ENCODE measurements around the gene CUL7.
"Not testable (repeated sequence)": the region's sequence is repeated elsewhere in the genome, so short reads cannot be mapped to it uniquely, and the experiment has no call there.

CUL7 gene

GRCh38 chr6:43020052-43020705 is 33.5 kb downstream of the CUL7 start:
- no peak overlapping the region for H3K27ac ChIP-seq
- no peak for DNase-seq (ENCODE audit: low read depth, low spot score)

GRCh38 chr6:43019152-43019551 is 34.5 kb downstream of the CUL7 start:
- no peak overlapping the region for H3K27ac ChIP-seq
- DNase-seq (ENCODE audit: low read depth, low spot score): no peak

DNA sequence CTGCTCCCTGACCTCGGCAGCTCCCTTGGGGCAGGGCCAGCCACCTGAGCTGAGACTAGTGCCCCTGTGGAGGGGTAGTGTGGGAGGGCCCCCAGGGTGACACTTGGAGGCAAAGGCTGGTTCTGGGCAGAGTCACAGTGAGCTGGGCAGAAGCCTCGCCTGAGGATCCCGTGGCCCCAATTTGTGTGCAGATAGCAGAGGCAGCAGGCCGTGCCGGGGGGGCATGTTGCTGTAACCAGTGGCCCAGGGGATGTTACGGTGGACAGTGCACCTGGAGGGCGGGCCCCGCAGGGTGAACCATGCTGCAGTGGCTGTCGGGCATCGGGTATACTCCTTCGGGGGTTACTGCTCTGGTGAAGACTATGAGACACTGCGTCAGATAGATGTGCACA is 36.7 kb downstream of the CUL7 start:
- H3K27ac ChIP-seq: no peak overlapping the region
- no peak for DNase-seq (ENCODE audit: low read depth, low spot score)

DNA sequence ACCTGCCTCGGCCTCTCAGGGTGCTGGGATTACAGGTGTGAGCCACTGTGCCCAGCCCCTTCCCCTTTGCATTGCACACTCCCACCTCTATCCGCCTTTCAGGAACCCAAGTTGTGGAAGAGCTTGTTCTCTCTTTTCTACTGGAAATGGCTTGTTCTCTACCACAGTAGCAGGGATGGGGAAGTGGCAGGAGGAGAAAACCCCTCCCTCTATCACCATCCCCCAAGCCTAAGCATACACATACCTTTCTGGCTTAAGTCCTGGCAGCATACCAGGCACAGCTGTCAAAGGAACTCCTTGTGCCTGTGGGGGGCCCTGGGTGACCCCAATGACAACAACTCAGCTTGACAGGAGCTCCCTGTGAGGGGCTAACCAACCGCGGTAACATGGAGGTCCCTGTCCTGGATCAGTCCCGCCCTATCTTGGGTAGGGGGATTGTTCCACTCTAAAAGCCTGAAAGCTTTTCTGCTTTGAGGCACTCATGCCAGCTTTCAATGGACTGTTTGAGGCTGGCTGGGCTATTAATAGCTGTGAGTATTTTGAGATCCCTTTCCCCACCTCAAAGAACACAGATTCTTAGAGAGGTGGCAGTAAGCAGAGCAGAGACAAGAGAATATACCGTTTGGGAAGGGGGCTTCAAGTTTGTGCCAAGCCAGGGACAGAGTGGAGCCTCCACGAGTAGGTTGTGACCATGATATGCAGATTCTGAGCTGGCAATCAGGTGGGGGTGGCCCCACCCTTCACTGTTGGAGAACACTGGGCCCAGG is 37.3 kb downstream of the CUL7 start:
- no peak overlapping the region for H3K27ac ChIP-seq
- DNase-seq (ENCODE audit: low read depth, low spot score): no peak

DNA sequence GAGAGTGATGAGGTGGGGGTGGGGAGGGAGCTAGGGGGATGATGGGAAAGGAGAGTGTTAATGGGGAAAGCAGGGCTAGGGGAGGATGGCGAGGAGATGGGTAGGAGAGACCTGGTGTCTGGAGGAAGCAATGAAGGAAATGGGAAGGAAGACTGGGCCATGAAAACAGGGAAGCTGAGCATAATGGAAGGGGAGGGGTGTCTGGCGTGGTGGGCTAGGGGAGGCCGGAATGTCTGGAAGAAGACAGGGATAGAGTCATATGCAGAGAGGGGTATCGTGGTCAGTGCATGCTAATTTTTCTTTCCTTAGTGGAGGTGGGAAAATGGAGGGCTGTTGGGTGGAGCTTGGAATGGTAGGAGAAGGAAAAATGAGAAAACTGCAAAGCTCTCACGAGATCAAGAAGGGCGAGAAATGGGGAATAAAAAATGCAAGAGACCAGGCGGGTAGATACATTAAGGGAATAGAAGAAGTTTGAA is 39.2 kb downstream of the CUL7 start:
- H3K27ac ChIP-seq: no peak overlapping the region
- DNase-seq (ENCODE audit: low read depth, low spot score): no peak

GRCh38 chr6:43013843-43014433 is 39.7 kb downstream of the CUL7 start, which contains the start of the genes KLHDC3 and MEA1:
KLHDC3 (plus strand) TSS chr6:43014249; CDS start chr6:43017193, 2,944 bp downstream.
MEA1 (minus strand) TSS chr6:43013946; CDS start chr6:43013813, 133 bp downstream.
- DNase-seq (ENCODE audit: low read depth, low spot score): peak; percentile 98
- H3K27ac ChIP-seq: peak within 1 kb of the TSS; percentile 33

DNA sequence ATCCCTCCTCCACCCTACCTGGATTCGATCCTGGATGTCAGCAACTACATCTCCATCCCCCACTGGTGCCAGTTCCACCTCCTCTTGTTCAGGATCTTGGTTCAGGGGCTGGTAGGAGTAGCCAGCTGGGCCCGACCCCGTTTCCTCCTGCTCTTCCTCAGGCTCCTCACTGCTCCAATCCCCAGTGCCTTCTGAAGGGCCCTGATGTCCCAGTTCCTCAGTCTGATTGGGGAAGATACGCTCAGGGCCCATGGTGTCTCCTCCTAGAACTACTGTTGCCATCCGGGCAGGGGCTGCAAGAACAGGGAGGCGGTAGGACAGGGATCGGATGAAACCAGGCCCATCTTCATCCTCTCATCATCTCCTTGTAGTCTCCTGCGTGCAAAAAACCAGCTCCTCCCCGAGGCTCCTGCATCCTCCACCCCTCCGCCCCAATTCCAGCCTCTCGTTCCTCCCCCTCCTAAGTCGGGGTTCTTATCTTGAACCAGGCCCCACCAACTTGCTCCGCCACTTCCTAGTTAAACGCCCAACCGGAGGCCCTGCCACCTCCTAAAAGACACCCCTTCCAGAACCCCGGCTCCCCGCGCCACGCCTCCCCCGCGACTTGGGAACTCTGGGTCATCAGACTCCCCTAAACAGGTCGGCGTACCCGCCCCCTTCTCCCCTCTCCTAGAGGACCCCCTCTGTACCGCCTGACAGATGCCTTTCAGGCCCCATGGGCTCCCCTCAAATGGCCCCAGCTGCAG is 40.4 kb downstream of the CUL7 start:
- DNase-seq (ENCODE audit: low read depth, low spot score): no peak
- peak overlapping the region; percentile 33 for H3K27ac ChIP-seq

GRCh38 chr6:43012364-43012763 is 41.3 kb downstream of the CUL7 start:
- DNase-seq (ENCODE audit: low read depth, low spot score): no peak
- no peak overlapping the region for H3K27ac ChIP-seq

DNA sequence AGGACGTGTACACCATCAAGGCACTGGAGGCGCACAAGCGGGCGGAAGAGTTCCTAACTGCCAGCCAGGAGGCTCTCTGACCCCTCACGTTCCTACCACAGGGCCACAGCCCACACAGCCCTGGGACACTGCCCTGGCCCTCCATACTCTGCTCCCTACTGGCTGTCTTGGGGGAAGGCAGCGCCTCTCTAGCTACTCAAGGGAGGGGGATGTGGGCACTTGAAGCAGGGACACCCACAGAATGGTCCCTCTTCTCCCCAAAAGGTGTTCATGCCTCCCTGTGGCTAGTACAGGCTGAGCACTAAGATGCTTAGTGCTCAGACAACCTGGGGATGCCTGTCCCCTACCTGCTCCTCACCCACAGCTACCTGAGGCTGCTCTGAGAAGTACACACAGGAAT is 42.4 kb downstream of the CUL7 start:
- H3K27ac ChIP-seq: no peak overlapping the region
- no peak for DNase-seq (ENCODE audit: low read depth, low spot score)

DNA sequence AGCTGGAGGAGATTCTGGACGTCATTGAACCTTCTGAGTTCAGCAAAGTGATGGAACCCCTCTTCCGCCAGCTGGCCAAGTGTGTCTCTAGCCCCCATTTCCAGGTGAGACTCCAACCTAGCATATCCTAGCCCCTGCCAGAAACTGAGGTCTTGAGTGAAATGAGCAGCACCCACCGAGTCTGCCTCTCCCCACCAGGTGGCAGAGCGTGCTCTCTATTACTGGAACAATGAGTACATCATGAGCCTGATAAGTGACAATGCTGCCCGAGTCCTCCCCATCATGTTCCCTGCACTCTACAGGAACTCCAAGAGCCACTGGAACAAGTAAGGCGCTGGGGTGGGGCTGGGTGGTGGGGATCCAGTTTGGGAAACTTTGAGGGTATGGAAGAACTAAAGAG is 44.5 kb downstream of the CUL7 start:
- DNase-seq (ENCODE audit: low read depth, low spot score): no peak
- no peak overlapping the region for H3K27ac ChIP-seq

DNA sequence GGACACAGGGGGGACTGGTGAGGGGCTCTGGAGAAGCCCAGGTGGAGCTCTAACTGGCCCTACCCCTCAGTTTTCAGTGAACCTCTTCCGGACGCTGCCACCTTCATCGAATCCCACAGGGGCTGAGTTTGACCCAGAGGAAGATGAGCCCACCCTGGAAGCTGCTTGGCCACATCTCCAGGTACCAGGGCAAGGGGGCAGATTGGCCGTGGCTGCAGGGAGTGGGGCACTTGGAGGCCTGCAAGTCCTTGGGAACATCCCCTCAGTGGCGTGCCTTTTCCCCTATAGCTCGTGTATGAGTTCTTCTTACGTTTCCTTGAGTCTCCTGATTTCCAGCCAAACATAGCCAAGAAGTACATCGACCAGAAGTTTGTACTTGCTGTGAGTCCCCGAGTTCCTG is 46.5 kb downstream of the CUL7 start:
- H3K27ac ChIP-seq: no peak overlapping the region

GRCh38 chr6:43006251-43006650 is 47.4 kb downstream of the CUL7 start:
- H3K27ac ChIP-seq: peak overlapping the region; percentile 55

More for the DNA sequence above, 46.5 kb downstream of the CUL7 start:
- no peak for DNase-seq (ENCODE audit: low read depth, low spot score)

GRCh38 chr6:43005844-43006243 is 47.8 kb downstream of the CUL7 start:
- DNase-seq (ENCODE audit: low read depth, low spot score): peak; percentile 14
- H3K27ac ChIP-seq: peak overlapping the region; percentile 55

More at GRCh38 chr6:43006251-43006650, 47.4 kb downstream of the CUL7 start:
- no peak for DNase-seq (ENCODE audit: low read depth, low spot score)

- no peak overlapping the region for H3K27ac ChIP-seq
- no peak for DNase-seq (ENCODE audit: low read depth, low spot score)
Observed at GRCh38 chr6:43001843-43002242, 51.8 kb downstream of the CUL7 start.

DNA sequence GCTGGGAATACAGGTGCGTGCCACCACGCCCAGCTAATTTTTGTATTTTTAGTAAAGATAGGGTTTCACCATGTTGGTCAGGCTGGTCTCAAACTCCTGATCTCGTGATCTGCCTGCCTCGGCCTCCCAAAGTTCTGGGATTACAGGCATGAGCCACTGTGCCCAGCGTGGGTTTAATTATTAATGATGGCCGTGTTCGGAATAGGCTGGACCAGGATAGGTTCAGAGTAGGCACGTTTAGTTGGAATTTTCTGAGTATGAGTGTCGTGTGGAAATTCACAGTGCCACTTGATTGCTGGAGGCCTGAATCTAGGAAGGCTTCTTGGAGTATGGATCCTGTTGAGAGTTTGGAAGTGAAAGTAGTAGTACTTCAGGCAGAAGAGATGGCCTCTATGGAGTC is 55.4 kb downstream of the CUL7 start:
- DNase-seq (ENCODE audit: low read depth, low spot score); H3K27ac ChIP-seq: not testable (repeated sequence)

DNA sequence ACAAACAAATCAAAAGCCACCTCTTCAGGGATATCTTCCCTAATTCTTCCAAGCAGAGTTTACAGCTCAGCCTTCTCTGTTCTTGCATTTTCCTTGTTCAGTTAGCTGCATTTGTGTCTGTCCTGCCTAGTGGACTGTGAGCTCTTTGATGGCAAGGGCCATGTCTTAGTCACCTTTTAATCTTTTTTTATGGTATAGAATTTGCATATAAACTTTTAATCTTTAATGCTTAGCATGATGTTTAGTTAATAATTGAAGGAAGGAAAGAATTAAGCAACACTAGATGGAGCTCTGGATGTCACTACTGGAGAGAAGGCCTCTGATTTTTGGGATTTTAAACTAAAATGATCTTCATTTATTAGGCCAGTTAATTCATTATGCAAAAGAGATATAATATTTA is 57.1 kb downstream of the CUL7 start:
- H3K27ac ChIP-seq: no peak overlapping the region
- no peak for DNase-seq (ENCODE audit: low read depth, low spot score)

GRCh38 chr6:42993445-42993844 is 60.2 kb downstream of the CUL7 start:
- DNase-seq (ENCODE audit: low read depth, low spot score): no peak
- no peak overlapping the region for H3K27ac ChIP-seq

GRCh38 chr6:42989923-42990322 is 63.7 kb downstream of the CUL7 start:
- H3K27ac ChIP-seq: no peak overlapping the region
- no peak for DNase-seq (ENCODE audit: low read depth, low spot score)

DNA sequence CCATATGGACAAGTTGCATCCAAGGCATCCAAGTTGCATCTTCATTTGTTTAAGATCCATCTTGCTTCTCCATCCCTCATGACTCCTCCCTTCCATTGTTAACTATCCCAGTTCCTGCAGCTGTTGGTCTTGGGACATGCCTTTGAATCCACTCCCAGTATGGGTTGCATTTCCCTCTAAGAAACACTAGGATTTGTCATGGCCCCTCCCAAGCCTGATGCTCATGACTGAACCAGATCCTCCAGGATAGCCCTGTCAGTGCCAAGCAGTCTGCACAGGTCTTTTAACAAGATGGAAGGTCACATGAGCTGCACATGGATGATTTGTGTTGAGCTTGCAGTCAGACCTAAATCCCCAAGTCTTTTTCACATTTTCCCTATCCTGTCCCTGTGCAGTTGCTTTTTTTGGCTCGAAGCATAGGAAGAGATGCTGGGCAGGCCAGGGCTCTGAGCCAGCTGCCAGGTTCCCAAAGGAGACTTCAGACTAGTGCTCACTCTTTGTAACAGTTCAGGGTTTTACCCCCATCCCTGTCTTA is 65.1 kb downstream of the CUL7 start:
- no peak overlapping the region for H3K27ac ChIP-seq
- no peak for DNase-seq (ENCODE audit: low read depth, low spot score)
